Hematopoietic multipotent progenitor cell treated with erythropoietin and hydrocortisone succinate and interleukin-3 and kit ligand, for 4 days (in vitro differentiated cells): ENCODE results near the gene OR10H1.
A peak's percentile ranks its signal among the peaks of the same experiment; 100 is the strongest.
"Not testable (repeated sequence)": the region's sequence is repeated elsewhere in the genome, so short reads cannot be mapped to it uniquely, and the experiment has no call there.

Experiments used
- DNase-seq: peaks from one replicate; pipeline ENCODE4 v3.0.0-alpha.2; 2015

Gene OR10H1

GRCh38 chr19:15828121-15828610 is 12.7 kb upstream of the OR10H1 start:
- DNase-seq = peak; percentile 62

GRCh38 chr19:15825753-15826152 is 10.3 kb upstream of the OR10H1 start:
- DNase-seq = no peak

GRCh38 chr19:15820646-15821045 is 5.2 kb upstream of the OR10H1 start:
- DNase-seq = no peak

GRCh38 chr19:15813916-15814315 is 1.5 kb downstream of the OR10H1 start:
- peak; percentile 63 for DNase-seq

DNA sequence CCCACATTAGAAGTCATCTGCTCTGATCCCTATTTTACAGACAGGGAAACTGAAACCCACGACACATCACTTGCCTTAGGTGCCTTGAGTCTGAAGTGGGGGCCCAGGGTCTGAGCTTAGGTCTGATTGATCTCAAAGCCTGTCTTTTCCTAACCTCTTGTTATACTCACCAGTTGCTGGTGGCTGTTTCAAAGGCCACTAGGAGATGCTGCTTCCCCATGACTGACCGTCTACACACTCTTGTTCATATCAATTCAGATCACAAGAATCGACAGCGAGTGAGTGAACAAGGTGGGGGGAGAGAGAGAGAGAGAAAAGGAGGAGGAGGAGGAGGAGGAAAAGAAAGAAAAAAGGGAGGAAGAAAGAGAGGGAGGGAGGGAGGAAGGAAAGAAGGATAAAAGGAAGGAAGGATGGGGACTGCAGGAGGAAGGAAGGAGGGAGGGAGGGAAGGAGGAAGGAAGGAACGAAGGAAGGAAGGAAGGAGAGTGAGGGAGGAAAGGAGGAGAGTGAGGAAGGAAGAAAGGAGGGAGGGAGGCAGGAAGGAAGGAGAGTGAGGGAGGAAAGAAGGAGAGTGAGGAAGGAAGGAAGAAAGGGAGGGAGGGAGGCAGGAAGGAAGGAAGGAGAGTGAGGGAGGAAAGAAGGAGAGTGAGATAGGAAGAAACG is 3.3 kb downstream of the OR10H1 start:
- DNase-seq = peak; percentile 89

- no peak for DNase-seq
These were observed 4.0 kb downstream of the OR10H1 start for GRCh38 chr19:15811476-15811875.

GRCh38 chr19:15810335-15810734 is 5.1 kb downstream of the OR10H1 start:
- peak; percentile 71 for DNase-seq

- not testable (repeated sequence) for DNase-seq
These were observed 21.2 kb downstream of the OR10H1 start for GRCh38 chr19:15794279-15794678.

DNA sequence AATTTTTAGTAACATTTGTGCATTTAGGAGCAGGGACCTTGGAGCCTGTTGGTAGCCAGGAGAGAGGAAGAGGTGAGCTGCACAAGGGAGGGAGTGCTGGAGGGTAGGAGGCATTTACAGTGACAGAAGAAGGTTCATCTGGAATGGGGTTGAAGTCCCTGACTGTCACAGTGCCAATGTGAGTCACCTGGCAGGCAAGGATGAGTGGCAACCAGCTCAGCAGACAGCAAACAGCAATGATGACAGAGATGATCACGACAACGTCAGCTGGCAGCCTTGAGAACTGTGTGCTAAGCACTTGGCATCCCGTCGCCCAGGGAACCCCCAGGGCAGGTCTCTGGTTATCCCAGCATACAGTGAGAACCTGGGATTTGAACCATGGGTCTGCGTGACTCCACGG is 25.4 kb downstream of the OR10H1 start:
- DNase-seq = no peak

- no peak for DNase-seq
These were observed 26.7 kb downstream of the OR10H1 start for GRCh38 chr19:15788594-15789270.

- no peak for DNase-seq
These were observed 27.8 kb downstream of the OR10H1 start, which contains the start of gene OR10H5 for GRCh38 chr19:15787611-15788155. Gene OR10H5, plus strand, starts transcription at chr19:15787661. Its CDS starts 6,388 bp downstream, at chr19:15794049.

DNA sequence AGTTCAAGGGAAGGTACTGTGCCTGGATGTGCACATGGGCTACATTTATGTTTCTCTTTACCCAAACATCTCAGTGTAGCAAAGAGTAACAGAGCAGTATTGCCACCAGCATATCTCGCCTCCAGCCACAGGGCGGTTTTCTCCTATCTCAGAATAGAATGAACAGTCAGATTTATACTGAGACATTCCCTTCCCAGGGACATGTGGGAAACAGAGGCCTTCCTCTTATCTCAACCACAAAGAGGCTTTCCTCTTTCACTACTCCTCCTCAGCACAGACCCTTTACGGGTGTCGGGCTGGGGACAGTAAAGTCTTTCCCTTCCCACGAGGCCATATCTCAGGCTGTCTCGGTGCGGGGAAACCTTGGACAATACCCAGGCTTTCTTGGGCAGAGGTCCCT is 32.6 kb downstream of the OR10H1 start:
- peak; percentile 82 for DNase-seq

GRCh38 chr19:15782211-15782610 is 33.3 kb downstream of the OR10H1 start:
- DNase-seq = no peak

- DNase-seq = no peak
These were observed 33.8 kb downstream of the OR10H1 start for GRCh38 chr19:15781661-15782060.

DNA sequence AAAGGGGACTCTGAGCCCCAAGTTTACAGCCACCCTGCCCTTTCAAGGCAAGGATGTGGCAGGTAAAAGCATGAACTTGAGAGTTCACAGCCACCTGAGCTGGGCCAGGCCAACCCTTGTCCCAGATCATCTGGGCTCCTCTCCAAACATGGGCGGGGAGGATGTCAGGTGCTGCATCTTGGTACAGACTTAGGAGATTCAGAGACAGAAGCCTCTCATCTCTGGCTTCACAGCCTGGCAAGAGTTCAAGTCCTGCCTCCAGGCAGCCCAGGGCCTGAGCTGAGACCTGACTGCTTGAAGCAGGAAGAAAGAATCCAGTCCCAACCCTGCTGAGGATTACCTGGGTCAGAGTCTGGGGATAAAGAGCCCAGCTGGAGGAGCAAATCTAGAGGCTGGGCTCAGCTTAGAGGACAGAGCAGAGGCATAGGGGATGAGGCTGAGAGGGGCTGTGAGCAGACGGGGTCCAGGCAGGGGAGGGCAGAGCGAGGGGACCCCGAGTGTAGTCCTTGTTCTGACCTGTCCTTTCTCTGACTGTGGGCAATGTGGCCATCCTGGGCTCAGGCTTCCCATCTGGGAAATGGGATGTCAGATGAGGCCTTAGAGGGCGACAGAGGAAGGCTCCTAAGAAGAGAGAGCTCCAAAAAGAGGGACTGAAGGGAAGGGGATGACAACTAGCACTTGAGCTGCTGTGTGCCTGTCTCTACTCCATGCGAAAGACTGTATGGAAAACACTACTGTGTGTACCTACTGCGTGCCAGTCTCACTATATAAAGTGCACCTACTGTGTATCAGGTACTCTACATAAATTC is 34.6 kb downstream of the OR10H1 start:
- no peak for DNase-seq

DNA sequence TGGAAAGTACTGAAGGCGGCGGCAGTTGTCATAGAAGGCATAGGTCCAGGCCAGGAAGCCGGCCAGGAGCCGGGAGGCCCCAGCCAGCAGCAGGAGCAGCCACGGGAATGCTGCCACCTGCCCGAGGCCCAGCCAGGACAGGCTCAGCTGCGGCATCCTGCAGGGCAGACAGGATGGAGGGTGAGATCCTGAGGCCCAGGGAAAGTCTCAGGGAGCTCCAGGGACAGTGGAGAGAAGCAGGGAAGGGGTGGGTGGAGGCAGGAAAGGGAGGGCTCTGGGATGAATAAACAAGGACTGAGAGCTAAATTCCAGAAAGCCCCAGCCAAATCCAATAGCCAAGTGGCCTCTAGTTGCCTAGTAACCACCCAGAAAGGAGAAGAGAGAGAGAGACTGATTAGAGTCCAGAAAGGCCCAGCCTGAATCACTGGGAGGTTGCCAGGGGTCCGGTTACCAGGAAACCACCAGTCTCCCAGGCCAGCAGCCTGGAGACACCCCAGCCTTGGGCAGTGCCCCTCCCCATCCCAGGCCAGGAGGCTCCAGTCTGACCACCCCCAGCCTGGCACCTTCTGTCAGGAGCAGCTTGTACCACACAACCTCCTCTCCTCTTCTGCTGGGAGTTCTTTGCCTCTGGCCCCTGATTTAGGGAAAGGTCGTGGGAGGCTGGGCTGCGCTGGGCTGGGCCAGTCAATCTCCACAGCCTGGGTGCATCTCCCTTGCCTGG is 35.5 kb downstream of the OR10H1 start:
- DNase-seq = peak; percentile 25

DNA sequence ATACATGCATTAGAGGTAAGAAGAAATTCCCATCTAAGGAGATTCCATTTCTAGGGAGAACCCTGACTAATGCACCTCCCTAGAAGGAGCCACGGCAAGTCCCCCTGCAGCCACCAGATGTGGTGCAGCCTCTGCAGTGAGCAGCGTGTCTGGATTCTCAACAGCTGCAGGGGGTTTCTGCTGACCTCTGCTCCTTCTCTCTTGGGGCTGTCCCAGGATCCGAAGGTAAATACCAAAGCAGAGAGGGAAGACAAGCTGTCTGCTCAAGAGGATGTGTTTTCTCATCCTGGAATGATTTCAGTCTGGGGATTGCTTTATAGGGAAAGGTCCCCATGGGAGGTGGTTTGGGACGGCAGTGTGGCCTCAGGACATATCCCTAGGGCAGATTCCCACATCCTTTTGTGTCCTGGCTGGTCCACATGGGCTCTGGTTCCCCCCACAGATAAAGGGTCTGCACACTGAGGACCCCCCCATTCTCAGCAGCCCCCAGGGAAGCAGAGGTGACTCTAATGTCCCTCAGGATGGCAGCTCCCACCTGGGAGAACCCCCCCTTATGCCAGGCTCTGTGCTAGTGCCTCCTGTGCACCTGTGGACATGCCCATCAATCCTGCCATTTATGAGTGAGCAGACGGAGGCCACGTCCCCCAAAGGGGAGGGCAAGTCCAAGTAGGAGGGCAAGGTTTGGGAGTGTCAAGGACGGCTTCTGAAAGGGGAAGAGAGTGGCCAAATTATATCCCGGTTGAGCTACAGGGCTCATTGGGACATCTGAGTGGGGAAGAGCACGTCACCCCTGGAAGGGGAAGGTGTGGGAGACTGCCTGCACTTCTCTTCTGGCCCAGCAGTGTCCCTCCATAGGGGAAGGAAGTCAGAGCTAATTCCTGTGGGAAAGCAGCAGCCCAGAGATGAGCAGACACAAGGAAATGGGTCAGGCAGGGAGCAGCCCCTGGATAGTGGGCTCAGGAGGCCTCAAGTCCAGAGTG is 38.2 kb downstream of the OR10H1 start:
- DNase-seq = no peak

GRCh38 chr19:15776264-15776663 is 39.2 kb downstream of the OR10H1 start:
- DNase-seq = no peak

DNA sequence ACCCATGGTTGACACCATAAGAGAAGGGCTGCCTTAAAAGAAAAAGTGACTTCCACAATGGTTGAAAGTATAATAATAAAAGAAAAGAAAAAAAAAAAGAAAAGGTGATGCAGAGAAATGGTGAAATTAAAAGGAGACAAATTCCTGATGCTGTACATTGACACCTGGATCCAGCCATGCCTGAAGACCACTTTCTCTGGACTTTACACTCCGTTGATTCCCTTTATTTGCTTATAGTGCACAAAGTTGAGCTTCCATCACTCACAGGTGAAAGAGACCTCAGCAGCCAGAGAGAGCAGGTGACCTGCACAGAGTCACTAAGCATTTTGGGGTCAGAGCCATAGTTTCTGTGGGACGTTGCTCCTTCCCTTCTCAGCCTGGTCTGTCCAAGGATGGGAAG is 40.2 kb downstream of the OR10H1 start:
- DNase-seq = no peak

GRCh38 chr19:15774159-15774558 is 41.3 kb downstream of the OR10H1 start:
- not testable (repeated sequence) for DNase-seq

DNA sequence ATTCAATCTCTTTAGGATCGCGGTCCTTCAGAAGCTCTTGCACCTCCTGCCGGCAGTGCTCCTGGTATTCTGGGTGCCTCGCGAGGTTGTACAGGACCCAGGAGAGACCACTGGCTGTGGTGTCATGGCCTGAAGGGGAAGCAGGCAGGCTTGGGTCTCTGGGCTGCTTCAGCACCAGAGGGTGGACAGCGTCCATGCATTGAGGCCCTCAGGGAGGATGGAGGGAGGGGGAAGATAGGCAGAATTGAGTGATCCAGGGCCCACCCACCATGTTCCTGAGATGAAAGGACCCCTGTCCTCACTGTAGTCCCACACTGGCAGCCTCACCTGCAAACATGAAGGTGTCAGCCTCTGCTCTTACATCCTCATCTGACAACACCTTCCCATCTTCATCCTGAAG is 45.9 kb downstream of the OR10H1 start:
- peak; percentile 57 for DNase-seq
